GM12878 (cell line): ENCODE results near the gene MT1B. TPM values are rescaled to one million over a fixed set of nuclear protein-coding genes. Genes with fewer than 3 reads are reported as not detected.

ENCODE experiments used
- ATAC-seq: fragments of 200-7000 bp; cut with Tn5 transposase; 3 replicates; pipeline ENCODE4 v1.9.1; 2020; ENCODE audit warnings: mild to moderate bottlenecking, moderate library complexity
- BruUV-seq: library from RNA; stranded (reverse); fragments of 400-500 nt; replicated peaks from 2 replicates; lab custom pipeline; 2021; lab: Mats Ljungman, UMichigan
- CTCF ChIA-PET: fragments of 300-600 bp; sonication (Branson Sonifier 250); formaldehyde crosslinking; extraction: SDS; loops from one replicate; lab custom pipeline; 2021; ENCODE audit warnings: inconsistent platforms; lab: Yijun Ruan, JAX
- POLR2A ChIA-PET: fragments of 350-600 bp; formaldehyde crosslinking; extraction: SDS; loops from one replicate; lab custom pipeline; 2021; ENCODE audit warnings: inconsistent platforms; lab: Charles Lee
- RAD21 ChIA-PET: fragments of 300-600 bp; sonication (Branson Sonifier 250); formaldehyde crosslinking; loops from one replicate; lab custom pipeline; 2023; ENCODE audit warnings: antibody characterized with exemption; ENCODE audit not compliant: unreplicated experiment; lab: Charles Lee
- SMC1A ChIA-PET: fragments of 300-600 bp; sonication (Branson Sonifier 250); formaldehyde crosslinking; loops from one replicate; lab custom pipeline; 2023; ENCODE audit not compliant: unreplicated experiment, uncharacterized antibody; lab: Charles Lee
- DNase-seq: peaks from one replicate; pipeline ENCODE4 v3.0.0-alpha.2; 2011; ENCODE audit warnings: low read depth, low spot score
- FAIRE-seq: peaks from 3 replicates; lab custom pipeline; 2011; peaks lifted over from hg19 to GRCh38; lab: Jason Lieb, UNC
- H2AFZ ChIP-seq: 2 replicates; pipeline ENCODE4 v1.6.0; 2011; ENCODE audit warnings: low read depth, low read length, control low read depth; ENCODE audit not compliant: control insufficient read depth
- H3K27ac ChIP-seq: 2 replicates; pipeline ENCODE4 v1.5.1; 2011; ENCODE audit warnings: control low read depth; ENCODE audit not compliant: control insufficient read depth, insufficient read depth
- H3K27me3 ChIP-seq, 2 experiments: replicated peaks in 1 of 2; 2 replicates each; pipeline versions ENCODE4 v1.6.0 to v1.6.1; 2011; ENCODE audit warnings: low read length in 1 of 2; ENCODE audit not compliant: control insufficient read depth in 2 of 2, insufficient read depth in 2 of 2
- H3K36me3 ChIP-seq, 2 experiments: 2 replicates each; pipeline ENCODE4 v1.5.1; 2011; ENCODE audit warnings: low read length in 1 of 2; ENCODE audit not compliant: control insufficient read depth in 2 of 2, insufficient read depth in 2 of 2
- H3K4me1 ChIP-seq: 2 replicates; pipeline ENCODE4 v1.6.1; 2011; ENCODE audit warnings: mild to moderate bottlenecking, low read length, moderate library complexity, mixed read lengths; ENCODE audit not compliant: control insufficient read depth, insufficient read depth
- H3K4me2 ChIP-seq: 2 replicates; pipeline ENCODE4 v1.6.0; 2011; ENCODE audit warnings: control low read depth; ENCODE audit not compliant: control insufficient read depth, insufficient read depth
- H3K4me3 ChIP-seq: fragments of 200-600 bp; sonication (generic); 2 replicates; pipeline ENCODE4 v1.5.1; 2016
- H3K79me2 ChIP-seq: 2 replicates; pipeline ENCODE4 v1.6.0; 2011; ENCODE audit warnings: low read length; ENCODE audit not compliant: control insufficient read depth, insufficient read depth
- H3K9ac ChIP-seq: 2 replicates; pipeline ENCODE4 v1.8.0; 2011; ENCODE audit warnings: low read length, control low read depth, mixed read lengths; ENCODE audit not compliant: control insufficient read depth, insufficient read depth
- H3K9me3 ChIP-seq: replicated peaks from 3 replicates; pipeline ENCODE4 v1.5.1; 2011; ENCODE audit warnings: mild to moderate bottlenecking, low read length; ENCODE audit not compliant: control insufficient read depth, insufficient read depth
- H4K20me1 ChIP-seq: 2 replicates; pipeline ENCODE4 v1.6.0; 2011; ENCODE audit not compliant: control insufficient read depth, insufficient read depth
- ATF7 ChIP-seq: fragments of 450-650 bp; IDR thresholded peaks from 2 replicates; pipeline ENCODE4 v1.6.1; 2016; ENCODE audit warnings: low read depth, mild to moderate bottlenecking
- BCL11A ChIP-seq: IDR thresholded peaks from 2 replicates; pipeline ENCODE4 v1.6.1; 2011; ENCODE audit warnings: low read depth, low read length
- CBX3 ChIP-seq: fragments of 200-600 bp; sonication (generic); IDR thresholded peaks from 2 replicates; pipeline ENCODE4 v1.6.1; 2016; ENCODE audit warnings: low read depth, borderline replicate concordance
- EED ChIP-seq: sonication (generic); IDR thresholded peaks from 2 replicates; pipeline ENCODE4 v1.6.1; 2016; ENCODE audit warnings: antibody characterized with exemption, low read depth
- EP300 ChIP-seq, 2 experiments: fragments of 150-350 bp in 1 of 2; IDR thresholded peaks; 2 replicates each; pipeline ENCODE4 v1.6.1; 2011 to 2012; ENCODE audit warnings: low read depth in 2 of 2, low read length in 2 of 2, borderline replicate concordance in 1 of 2, improper control_type of control experiment in 1 of 2, inconsistent platforms in 1 of 2; ENCODE audit not compliant: control insufficient read depth in 1 of 2
- EZH2 ChIP-seq: IDR thresholded peaks from 2 replicates; pipeline ENCODE4 v1.6.1; 2012; ENCODE audit warnings: low read depth, mild to moderate bottlenecking, control low read depth, inconsistent platforms, low read length, borderline replicate concordance; ENCODE audit not compliant: control insufficient read depth
- GATAD2B ChIP-seq: fragments of 450-650 bp; conservative IDR thresholded peaks from 2 replicates; pipeline ENCODE4 v1.6.1; 2017; ENCODE audit warnings: low read depth, mild to moderate bottlenecking, moderate library complexity
- JUNB ChIP-seq: IDR thresholded peaks from 2 replicates; pipeline ENCODE4 v1.6.1; 2016; ENCODE audit warnings: antibody characterized with exemption, mild to moderate bottlenecking
- MEF2A ChIP-seq: IDR thresholded peaks from 2 replicates; pipeline ENCODE4 v1.6.1; 2011; ENCODE audit warnings: low read depth, mild to moderate bottlenecking, low read length, moderate library complexity; ENCODE audit not compliant: insufficient read depth
- POLR2AphosphoS5 ChIP-seq: IDR thresholded peaks from 2 replicates; pipeline ENCODE4 v1.6.1; 2011; ENCODE audit warnings: mild to moderate bottlenecking, low read length, inconsistent platforms
- POU2F2 ChIP-seq: IDR thresholded peaks from 3 replicates; pipeline ENCODE4 v1.6.1; 2011; ENCODE audit warnings: low read depth, mild to moderate bottlenecking, low read length, borderline replicate concordance
- SIX5 ChIP-seq: IDR thresholded peaks from 2 replicates; pipeline ENCODE4 v1.6.1; 2011; ENCODE audit warnings: mild to moderate bottlenecking, low read depth, low read length, moderate library complexity; ENCODE audit not compliant: severe bottlenecking
- SMARCA5 ChIP-seq: fragments of 450-650 bp; IDR thresholded peaks from 2 replicates; pipeline ENCODE4 v1.6.1; 2017; ENCODE audit warnings: mild to moderate bottlenecking
- STAT3 ChIP-seq: IDR thresholded peaks from 2 replicates; pipeline ENCODE4 v1.6.1; 2011; ENCODE audit warnings: low read depth, low read length, improper control_type of control experiment
- TCF12 ChIP-seq: IDR thresholded peaks from 2 replicates; pipeline ENCODE4 v1.6.1; 2011; ENCODE audit warnings: low read depth, mild to moderate bottlenecking, low read length
- WRNIP1 ChIP-seq: IDR thresholded peaks from 2 replicates; pipeline ENCODE4 v1.6.1; 2011; ENCODE audit warnings: low read depth, low read length, improper control_type of control experiment, borderline replicate concordance
- ZZZ3 ChIP-seq: IDR thresholded peaks from 2 replicates; pipeline ENCODE4 v1.6.1; 2011; ENCODE audit warnings: low read depth; ENCODE audit not compliant: control insufficient read depth, insufficient read length
- WGBS: methylation state at CpG from one replicate; pipeline ENCODE4 v1.1.6; 2016; ENCODE audit warnings: low lambda C conversion rate; ENCODE audit not compliant: insufficient replicate concordance, insufficient coverage; ENCODE audit errors: missing lambda C conversion rate; 5-methylcytosine and 5-hydroxymethylcytosine counted together
- in situ Hi-C: fragments of 300-500 bp; cut with MboI; formaldehyde crosslinking; loops from 9 replicates; pipeline ENCODE4 v1.14.3; 2018; ENCODE audit warnings: mixed read lengths
- intact Hi-C: fragments of 100-400 bp; cut with micrococcal nuclease; formaldehyde crosslinking; loops from one replicate; pipeline ENCODE4 v1.14.2; 2022; ENCODE audit not compliant: unreplicated experiment
- polyA plus RNA-seq, 11 experiments: library from polyadenylated mRNA; depleted of rRNA in 4 of 11; unstranded in 6 of 11; stranded (reverse) in 5 of 11; fragments of >200 nt; fragmentation: Nextera tagmentation in 4 of 11; fragmentation: Illumina TruSeq in 1 of 11; extraction: Ambion mirVana in 4 of 11; extraction: Trizol in 1 of 11; gene quantifications; 1 replicate in 1 of 11; 2 replicates in 10 of 11; pipeline versions ENCODE4 v1.2.1 to v1.2.3, GENCODE V29; 2011 to 2016; ENCODE audit warnings: inconsistent platforms in 2 of 11, missing spikeins in 2 of 11, low read depth in 1 of 11
- total RNA-seq, 4 experiments: library from RNA; depleted of rRNA in 3 of 4; stranded (reverse); fragments of >200 nt in 3 of 4; fragmentation: Illumina TruSeq in 1 of 4; extraction: Trizol in 1 of 4; gene quantifications; 2 replicates each; pipeline versions ENCODE4 v1.2.1 to v1.2.3, GENCODE V29; 2013 to 2021
- TF ChIP-seq, protein P1 (sequence below): IDR thresholded peaks from 2 replicates; pipeline ENCODE4 v1.6.1; 2012; ENCODE audit warnings: low read depth, low read length, improper control_type of control experiment
- TF ChIP-seq, protein P2 (sequence below): fragments of 450-650 bp; IDR thresholded peaks from 2 replicates; pipeline ENCODE4 v1.6.1; 2017; ENCODE audit warnings: mild to moderate bottlenecking, moderate library complexity

Gene MT1B
- total and polyA plus RNA-seq, 10 of the 15 experiments (the other 5 are each of a cell fraction or from before 2014, with no cell fraction given) = not detected

DNA sequence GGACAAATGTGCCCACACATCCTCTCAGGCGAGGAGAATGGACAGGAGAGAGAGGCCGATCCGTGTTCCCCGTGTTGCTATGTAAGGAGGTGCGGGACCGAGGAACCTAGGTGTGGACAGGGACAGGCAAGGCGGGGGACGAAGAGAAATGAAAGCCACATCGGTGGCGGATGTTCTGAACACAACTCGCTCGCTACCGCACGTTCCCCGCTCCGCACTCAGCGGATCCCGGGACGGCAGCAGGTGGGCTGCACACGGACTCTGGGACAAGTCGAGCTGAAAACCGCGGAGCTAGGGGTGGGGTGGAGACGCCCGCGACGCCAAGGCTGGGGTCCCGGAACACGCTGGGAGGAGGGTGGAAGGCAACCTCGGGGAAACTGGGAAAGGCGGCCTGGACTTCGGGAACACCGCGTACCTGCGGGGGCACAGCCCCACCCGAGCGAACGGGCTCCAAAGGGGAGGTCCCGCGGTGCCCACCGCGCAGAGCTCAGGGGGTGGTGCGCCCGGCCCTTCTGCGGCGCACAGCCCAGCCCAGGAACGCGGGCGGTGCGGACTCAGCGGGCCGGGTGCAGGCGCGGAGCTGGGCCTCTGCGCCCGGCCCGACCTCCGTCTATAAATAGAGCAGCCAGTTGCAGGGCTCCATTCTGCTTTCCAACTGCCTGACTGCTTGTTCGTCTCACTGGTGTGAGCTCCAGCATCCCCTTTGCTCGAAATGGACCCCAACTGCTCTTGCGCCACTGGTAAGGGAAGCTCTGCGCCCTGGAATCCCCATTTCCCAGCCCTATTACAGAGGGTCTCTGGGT lies 26.3 kb upstream of the MT1B start, which contains the start of gene MT1E:
Gene MT1E (plus strand): TSS at position 642 of the 803 bp plus-strand sequence. CDS start 71 bp downstream, at position 713.
- H3K27ac ChIP-seq = no peak within 1 kb of the TSS
- no peaks in the 10 kb centered on the region; a peak in 2 of 4 replicates for H3K27me3 ChIP-seq
- peak within 1 kb of the TSS; percentile 40 for H3K4me2 ChIP-seq
- H3K4me3 ChIP-seq = peak within 1 kb of the TSS; percentile 44; the same call in 1 of the 2 replicates
- SMC1A ChIA-PET = interaction anchor here (0.9 kb wide), 1 partner anchor 71 kb away, joined by 3 read pairs; no protein-coding TSS in a partner anchor
- peak within 1 kb of the TSS; percentile 56; the same call in 1 of the 2 replicates for H3K9ac ChIP-seq
- H3K79me2 ChIP-seq = no peaks in the 10 kb centered on the region
- no peaks in the 10 kb centered on the region for H4K20me1 ChIP-seq
- H3K9me3 ChIP-seq = no peaks in the 10 kb centered on the region
- RAD21 ChIA-PET = interaction anchor here (0.6 to 1.3 kb wide), 3 partner anchors 14 to 65 kb away, joined by 3 to 5 read pairs (median 4); partner anchors contain the start of gene MT2A
- in situ Hi-C loops (no loop called here), intact Hi-C loops (no loop called here)
- no peak for DNase-seq
- no TSS peak for BruUV-seq
- peak within 1 kb of the TSS; percentile 87 for H2AFZ ChIP-seq
- ATAC-seq = peak; percentile 85
- WGBS = 7% methylated on average over 53 of the region's 62 CpGs
- FAIRE-seq = no peak
- CTCF ChIA-PET = interaction anchor here (0.7 to 1.0 kb wide), 2 partner anchors 17 to 25 kb away, joined by 3 read pairs; partner anchors contain the start of gene MT2A
- POLR2A ChIA-PET = interaction anchor here (0.6 to 1.5 kb wide), 4 partner anchors 15 to 75 kb away, joined by 3 to 4 read pairs (median 3); partner anchors contain the start of gene MT2A
- peaks cover 14% of the 10 kb centered on the region for H3K4me1 ChIP-seq
- no peaks in the 10 kb centered on the region for H3K36me3 ChIP-seq
- TF ChIP-seq WRNIP1 = no peak
- 0 out of 2 replicates have a peak, but pooled peaks have one; percentile 56 for TF ChIP-seq GATAD2B
- TF ChIP-seq EZH2 = no peak
- TF ChIP-seq JUNB = no peak
- TF ChIP-seq ATF7 = no peak
- peak; percentile 87 for TF ChIP-seq POLR2AphosphoS5
- TF ChIP-seq, protein P1, sequence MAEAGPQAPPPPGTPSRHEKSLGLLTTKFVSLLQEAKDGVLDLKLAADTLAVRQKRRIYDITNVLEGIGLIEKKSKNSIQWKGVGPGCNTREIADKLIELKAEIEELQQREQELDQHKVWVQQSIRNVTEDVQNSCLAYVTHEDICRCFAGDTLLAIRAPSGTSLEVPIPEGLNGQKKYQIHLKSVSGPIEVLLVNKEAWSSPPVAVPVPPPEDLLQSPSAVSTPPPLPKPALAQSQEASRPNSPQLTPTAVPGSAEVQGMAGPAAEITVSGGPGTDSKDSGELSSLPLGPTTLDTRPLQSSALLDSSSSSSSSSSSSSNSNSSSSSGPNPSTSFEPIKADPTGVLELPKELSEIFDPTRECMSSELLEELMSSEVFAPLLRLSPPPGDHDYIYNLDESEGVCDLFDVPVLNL = no peak
- TF ChIP-seq EP300 (IDR thresholded peaks at IDR 0.05; ENCODE audit: borderline replicate concordance in 1 of 2, control insufficient read depth in 1 of 2, low read depth in 2 of 2, low read length in 2 of 2) = no peak
- TF ChIP-seq STAT3 = no peak
- peak; percentile 22; the same call in 1 of the 3 replicates for TF ChIP-seq POU2F2
- TF ChIP-seq CBX3 = no peak
- TF ChIP-seq TCF12 = peak; percentile 39; the same call in 1 of the 2 replicates
- no peak for TF ChIP-seq ZZZ3
- TF ChIP-seq MEF2A = 0 out of 2 replicates have a peak, but pooled peaks have one; percentile 8
- TF ChIP-seq SIX5 = no peak
- TF ChIP-seq, protein P2, sequence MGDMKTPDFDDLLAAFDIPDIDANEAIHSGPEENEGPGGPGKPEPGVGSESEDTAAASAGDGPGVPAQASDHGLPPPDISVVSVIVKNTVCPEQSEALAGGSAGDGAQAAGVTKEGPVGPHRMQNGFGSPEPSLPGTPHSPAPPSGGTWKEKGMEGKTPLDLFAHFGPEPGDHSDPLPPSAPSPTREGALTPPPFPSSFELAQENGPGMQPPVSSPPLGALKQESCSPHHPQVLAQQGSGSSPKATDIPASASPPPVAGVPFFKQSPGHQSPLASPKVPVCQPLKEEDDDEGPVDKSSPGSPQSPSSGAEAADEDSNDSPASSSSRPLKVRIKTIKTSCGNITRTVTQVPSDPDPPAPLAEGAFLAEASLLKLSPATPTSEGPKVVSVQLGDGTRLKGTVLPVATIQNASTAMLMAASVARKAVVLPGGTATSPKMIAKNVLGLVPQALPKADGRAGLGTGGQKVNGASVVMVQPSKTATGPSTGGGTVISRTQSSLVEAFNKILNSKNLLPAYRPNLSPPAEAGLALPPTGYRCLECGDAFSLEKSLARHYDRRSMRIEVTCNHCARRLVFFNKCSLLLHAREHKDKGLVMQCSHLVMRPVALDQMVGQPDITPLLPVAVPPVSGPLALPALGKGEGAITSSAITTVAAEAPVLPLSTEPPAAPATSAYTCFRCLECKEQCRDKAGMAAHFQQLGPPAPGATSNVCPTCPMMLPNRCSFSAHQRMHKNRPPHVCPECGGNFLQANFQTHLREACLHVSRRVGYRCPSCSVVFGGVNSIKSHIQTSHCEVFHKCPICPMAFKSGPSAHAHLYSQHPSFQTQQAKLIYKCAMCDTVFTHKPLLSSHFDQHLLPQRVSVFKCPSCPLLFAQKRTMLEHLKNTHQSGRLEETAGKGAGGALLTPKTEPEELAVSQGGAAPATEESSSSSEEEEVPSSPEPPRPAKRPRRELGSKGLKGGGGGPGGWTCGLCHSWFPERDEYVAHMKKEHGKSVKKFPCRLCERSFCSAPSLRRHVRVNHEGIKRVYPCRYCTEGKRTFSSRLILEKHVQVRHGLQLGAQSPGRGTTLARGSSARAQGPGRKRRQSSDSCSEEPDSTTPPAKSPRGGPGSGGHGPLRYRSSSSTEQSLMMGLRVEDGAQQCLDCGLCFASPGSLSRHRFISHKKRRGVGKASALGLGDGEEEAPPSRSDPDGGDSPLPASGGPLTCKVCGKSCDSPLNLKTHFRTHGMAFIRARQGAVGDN = 0 out of 2 replicates have a peak, but pooled peaks have one; percentile 21
- TF ChIP-seq EED = no peak
- peak; percentile 86 for TF ChIP-seq SMARCA5
- no peak for TF ChIP-seq BCL11A
